ENCODE measurements around the gene MLH3. TPM values are rescaled to one million over a fixed set of nuclear protein-coding genes. Genes with fewer than 3 reads are reported as not detected.

MLH3 gene
- total RNA-seq, 1 donor from 2014 or later = 35.8 TPM

DNA sequence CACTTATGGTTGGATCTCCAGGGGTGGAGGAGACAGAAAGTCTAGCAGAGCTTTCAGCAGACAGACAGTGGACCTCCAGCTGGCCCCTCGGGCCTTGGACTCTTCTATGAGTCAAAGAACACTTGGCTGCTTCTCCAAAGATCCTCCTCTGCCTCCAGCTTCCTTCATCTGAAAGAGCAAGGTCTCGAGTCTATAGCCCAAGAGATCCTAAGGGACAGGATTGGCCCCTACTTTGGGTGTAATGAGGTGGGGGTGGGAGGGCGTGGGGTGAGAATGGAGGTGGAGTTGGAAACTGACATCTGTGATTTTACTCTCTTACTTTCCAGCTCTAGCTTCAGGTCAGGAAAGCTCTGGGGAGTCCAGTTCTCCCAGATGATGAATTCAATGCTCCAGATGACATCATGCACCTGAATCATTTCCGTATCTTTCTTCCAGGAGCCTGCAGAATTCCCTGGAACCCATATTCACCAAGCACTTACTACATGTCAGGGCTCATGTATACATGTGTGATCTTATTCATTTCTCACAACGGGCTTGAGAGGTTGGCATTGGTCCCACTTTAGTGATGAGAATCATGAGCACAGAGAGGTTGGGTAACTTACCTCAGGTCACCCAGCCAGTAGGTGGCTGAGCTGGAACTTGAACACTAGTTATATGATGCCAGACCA, 85.6 kb downstream of the MLH3 start:
- no peak for DNase-seq (ENCODE audit: low read depth)

- DNase-seq (ENCODE audit: low read depth) = no peak
Measured at GRCh38 chr14:74964787-74965485, 86.3 kb downstream of the MLH3 start.

Other genes with a start within 250 kb of the MLH3 start
- not detected in 2 replicates for gene PROX2, start 175.3 kb downstream of the MLH3 start, total RNA-seq
- gene DLST, start 169.6 kb downstream of the MLH3 start, total RNA-seq = 76.4 and 126 TPM in 2 replicates
- 7.9 and 17.7 TPM in 2 replicates for gene RPS6KL1, start 128.2 kb downstream of the MLH3 start, total RNA-seq
- gene PGF, start 95.9 kb downstream of the MLH3 start, total RNA-seq = 0.35 and 0.69 TPM in 2 replicates
- 54.4 and 62.9 TPM in 2 replicates for gene EIF2B2, start 48.5 kb downstream of the MLH3 start, total RNA-seq
- gene ACYP1, start 12.6 kb upstream of the MLH3 start, total RNA-seq = 6.9 and 8.3 TPM in 2 replicates
- gene ZC2HC1C, start 18.2 kb upstream of the MLH3 start, total RNA-seq = 1.6 and 4.7 TPM in 2 replicates
- 20.1 and 81.5 TPM in 2 replicates for gene NEK9, start 75.6 kb upstream of the MLH3 start, total RNA-seq
- 304 and 361 TPM in 2 replicates for gene TMED10, start 125.1 kb upstream of the MLH3 start, total RNA-seq
- 0.87 and 80.4 TPM in 2 replicates for gene FOS, start 227.4 kb upstream of the MLH3 start, total RNA-seq